Measurements from ENCODE around the gene IFI44.

Gene IFI44

DNA sequence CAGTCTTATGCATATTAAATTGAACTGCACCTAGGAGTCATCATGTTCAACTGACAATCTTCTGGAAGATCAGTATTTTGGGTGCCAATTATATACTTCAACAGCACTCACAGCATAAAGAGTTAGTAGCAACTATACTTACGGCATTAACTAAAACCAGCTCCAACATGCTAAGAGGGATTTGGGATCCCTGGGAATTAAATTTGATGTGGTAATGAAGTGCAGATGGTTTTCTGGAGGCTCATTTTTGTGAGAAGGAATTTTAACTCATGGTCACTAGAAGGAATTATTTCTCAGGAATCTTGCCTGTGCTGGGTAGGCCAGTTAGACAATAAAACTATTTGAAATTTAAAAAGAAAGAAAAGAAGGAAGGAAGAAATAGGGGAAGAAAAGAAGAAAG, 18.3 kb downstream of the IFI44 start:
- no peak for DNase-seq (ENCODE audit: low read depth)
- H3K4me3 ChIP-seq (ENCODE audit: low read depth, low read length) = no peak overlapping the region
- TF ChIP-seq, protein P1, sequence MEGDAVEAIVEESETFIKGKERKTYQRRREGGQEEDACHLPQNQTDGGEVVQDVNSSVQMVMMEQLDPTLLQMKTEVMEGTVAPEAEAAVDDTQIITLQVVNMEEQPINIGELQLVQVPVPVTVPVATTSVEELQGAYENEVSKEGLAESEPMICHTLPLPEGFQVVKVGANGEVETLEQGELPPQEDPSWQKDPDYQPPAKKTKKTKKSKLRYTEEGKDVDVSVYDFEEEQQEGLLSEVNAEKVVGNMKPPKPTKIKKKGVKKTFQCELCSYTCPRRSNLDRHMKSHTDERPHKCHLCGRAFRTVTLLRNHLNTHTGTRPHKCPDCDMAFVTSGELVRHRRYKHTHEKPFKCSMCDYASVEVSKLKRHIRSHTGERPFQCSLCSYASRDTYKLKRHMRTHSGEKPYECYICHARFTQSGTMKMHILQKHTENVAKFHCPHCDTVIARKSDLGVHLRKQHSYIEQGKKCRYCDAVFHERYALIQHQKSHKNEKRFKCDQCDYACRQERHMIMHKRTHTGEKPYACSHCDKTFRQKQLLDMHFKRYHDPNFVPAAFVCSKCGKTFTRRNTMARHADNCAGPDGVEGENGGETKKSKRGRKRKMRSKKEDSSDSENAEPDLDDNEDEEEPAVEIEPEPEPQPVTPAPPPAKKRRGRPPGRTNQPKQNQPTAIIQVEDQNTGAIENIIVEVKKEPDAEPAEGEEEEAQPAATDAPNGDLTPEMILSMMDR (IDR thresholded peaks at IDR 0.05; ENCODE audit: low read depth, low read length, missing control alignments) = no peak

DNA sequence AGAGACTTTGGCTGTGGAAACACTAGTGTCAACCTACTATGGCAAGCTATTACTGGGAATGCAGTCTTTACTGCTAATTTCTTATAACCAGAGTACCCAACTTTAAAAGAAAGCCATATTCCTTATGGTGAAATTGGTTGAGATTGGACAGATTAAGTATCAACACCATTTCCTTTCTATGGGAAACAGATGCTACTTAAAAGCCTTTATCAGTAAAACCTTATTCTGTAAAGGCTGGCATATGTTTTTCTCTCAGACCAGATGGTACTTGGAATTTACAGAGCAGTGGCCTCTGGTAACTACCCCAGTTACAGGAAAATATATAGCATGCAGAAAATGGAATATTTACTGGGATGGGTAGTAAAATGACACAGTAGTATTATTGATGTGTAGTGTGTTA, 18.8 kb downstream of the IFI44 start:
- DNase-seq (ENCODE audit: low read depth) = no peak
- TF ChIP-seq, protein P1 (IDR thresholded peaks at IDR 0.05; ENCODE audit: low read depth, low read length, missing control alignments) = no peak

DNA sequence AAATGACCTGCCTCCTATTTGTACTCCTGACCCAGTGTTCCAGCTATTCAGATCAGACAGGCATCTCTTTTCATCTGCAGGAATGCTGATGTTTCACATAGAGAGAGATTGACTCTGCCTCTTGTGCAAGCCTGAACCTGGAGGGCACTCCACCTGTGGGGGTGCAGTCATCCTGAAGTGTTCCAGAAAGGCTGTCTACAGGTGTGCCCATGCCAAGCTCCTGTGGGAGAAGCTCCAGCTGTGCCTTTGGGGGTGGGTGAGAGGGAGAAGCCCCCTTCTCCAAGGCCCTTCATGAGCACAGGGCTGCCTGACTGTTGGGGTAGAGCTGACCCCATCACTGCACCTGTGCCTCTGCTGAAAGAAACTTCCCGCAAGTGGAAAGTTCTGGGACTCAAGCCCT, 22.8 kb downstream of the IFI44 start:
- no peak overlapping the region for H3K4me3 ChIP-seq (ENCODE audit: low read depth, low read length)
- TF ChIP-seq, protein P1 (IDR thresholded peaks at IDR 0.05; ENCODE audit: low read depth, low read length, missing control alignments) = no peak
- no peak for DNase-seq (ENCODE audit: low read depth)

More for the DNA sequence above, 18.8 kb downstream of the IFI44 start:
- no peak overlapping the region for H3K4me3 ChIP-seq (ENCODE audit: low read depth, low read length)

DNA sequence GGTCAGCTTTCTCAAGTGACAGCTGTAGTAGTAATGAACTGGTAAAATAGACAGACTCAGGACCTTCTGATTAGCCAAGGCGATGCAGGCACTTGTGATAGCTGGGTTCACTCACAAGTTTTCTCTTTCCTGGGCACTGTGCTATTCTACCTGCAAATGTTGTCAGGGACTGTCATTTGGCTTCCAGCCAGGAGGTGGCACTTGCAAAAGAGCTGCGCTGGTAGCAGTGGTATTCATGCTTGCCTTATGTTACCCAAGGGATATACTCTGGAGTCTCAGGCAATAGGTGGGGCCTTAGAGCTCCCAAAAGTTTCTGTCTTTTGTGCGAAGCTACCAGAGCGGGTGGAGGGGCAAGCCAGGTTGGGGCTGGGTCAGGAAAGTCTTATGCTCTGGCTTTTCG, 23.5 kb downstream of the IFI44 start:
- TF ChIP-seq, protein P1 (IDR thresholded peaks at IDR 0.05; ENCODE audit: low read depth, low read length, missing control alignments) = peak; percentile 41
- DNase-seq (ENCODE audit: low read depth) = no peak
- no peak overlapping the region for H3K4me3 ChIP-seq (ENCODE audit: low read depth, low read length)

DNA sequence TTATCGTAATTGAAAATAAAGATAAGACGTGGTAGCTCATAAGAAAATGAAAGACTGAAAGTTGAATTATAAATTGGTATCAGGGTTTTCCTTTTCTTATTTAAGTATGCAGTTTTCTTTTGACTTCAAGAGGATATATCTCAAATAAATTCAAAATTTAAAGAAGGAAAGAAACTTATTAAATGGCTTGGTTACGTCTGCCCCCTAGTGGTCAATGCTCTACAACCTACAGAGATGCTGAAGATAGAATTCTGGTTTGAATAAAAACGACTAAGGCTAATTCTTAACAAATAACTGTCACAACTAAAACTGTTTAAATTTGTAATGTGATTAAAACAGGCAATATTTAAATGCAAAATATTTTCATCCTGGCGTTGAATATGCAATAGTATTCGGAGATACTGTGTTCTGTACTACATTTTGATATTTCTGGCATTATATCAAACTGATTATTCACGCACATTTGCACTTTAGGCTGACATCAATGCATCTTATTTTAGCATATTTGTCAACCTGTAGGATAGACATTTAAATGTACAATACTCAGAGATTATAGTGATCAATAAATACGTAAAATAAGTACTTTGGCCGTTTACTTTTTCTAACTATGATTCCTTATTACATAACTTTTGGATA, 26.8 kb downstream of the IFI44 start:
- TF ChIP-seq, protein P1 (IDR thresholded peaks at IDR 0.05; ENCODE audit: low read depth, low read length, missing control alignments) = peak; percentile 52
- H3K4me3 ChIP-seq (ENCODE audit: low read depth, low read length) = no peak overlapping the region
- DNase-seq (ENCODE audit: low read depth) = peak; percentile 48

- TF ChIP-seq, protein P1 (IDR thresholded peaks at IDR 0.05; ENCODE audit: low read depth, low read length, missing control alignments) = no peak
- DNase-seq (ENCODE audit: low read depth) = no peak
These were observed 27.4 kb downstream of the IFI44 start for GRCh38 chr1:78676993-78677392.

DNA sequence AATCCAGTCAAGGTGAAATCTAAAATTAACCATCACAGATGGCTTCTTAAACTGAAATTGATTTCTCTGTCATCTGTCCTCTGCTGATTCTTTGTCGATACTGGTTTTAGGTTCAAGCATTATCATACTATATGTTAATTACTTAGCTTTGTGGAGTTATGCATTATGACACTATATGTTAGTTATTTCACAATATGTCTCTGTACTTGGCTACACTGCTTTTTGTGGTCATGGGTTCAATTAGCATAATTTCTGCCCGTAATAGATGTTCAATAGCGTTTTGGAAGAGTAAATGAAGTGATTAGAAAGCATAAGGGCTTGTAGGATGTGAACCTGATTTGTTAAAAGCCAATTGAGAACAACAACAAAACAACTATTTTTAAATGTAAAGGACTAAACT, 28.2 kb downstream of the IFI44 start:
- DNase-seq (ENCODE audit: low read depth) = no peak
- H3K4me3 ChIP-seq (ENCODE audit: low read depth, low read length) = no peak overlapping the region
- TF ChIP-seq, protein P1 (IDR thresholded peaks at IDR 0.05; ENCODE audit: low read depth, low read length, missing control alignments) = no peak

More at GRCh38 chr1:78676993-78677392, 27.4 kb downstream of the IFI44 start:
- no peak overlapping the region for H3K4me3 ChIP-seq (ENCODE audit: low read depth, low read length)
